ENCODE measurements around the gene DLG3.
"Not testable (repeated sequence)": the region's sequence is repeated elsewhere in the genome, so short reads cannot be mapped to it uniquely, and the experiment has no call there.

The DLG3 gene

DNA sequence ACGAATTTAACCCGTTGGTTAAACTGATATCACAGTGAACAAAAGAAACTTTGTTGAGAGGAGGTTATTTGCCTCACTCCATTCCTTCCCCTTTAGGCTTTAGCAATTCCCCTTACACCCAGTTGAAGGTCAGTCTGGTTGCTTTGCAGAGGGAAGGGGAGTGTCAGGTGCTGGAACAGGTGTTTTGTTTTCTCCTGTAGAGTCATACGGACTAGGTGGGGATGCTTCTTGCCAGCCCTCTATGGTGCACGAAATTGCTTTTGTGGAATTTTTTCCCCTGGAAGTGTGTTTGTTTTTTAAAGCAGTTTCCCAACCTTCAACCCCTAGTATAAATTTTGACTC is 33.1 kb downstream of the DLG3 start:
- no peak for DNase-seq

DNA sequence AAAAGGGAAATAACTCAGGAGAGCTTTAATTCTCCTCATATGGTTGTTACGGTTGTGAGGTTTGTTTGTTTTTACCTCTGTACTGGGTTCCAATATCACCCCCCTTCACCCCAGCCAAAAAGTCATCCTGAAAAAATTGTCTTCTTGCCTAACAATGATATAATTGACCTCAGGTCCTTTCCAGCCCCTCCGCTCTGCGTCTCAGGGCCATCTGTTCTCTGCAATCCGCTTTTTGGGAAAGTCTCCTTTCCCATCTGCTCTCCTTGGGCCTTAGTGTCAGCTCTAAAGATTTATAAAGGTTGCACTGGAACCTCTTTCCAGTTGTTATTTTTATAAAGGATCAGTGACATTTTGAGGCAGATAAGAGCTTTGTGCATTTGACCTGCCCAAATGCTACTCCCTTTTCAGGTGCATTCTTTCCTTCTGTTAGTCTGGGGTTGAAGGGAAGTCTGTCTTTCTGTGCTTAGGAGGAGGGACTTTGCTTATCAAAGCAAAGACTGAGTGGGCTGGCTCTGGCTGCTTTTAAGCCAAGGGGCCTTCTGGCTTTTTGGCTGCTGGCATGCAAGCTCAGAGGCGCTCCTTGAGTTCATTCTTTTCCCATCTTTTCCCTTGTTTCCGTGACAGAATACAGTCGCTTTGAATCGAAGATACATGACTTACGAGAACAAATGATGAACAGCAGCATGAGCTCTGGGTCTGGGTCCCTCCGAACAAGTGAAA is 34.1 kb downstream of the DLG3 start:
- DNase-seq = peak; percentile 37

DNA sequence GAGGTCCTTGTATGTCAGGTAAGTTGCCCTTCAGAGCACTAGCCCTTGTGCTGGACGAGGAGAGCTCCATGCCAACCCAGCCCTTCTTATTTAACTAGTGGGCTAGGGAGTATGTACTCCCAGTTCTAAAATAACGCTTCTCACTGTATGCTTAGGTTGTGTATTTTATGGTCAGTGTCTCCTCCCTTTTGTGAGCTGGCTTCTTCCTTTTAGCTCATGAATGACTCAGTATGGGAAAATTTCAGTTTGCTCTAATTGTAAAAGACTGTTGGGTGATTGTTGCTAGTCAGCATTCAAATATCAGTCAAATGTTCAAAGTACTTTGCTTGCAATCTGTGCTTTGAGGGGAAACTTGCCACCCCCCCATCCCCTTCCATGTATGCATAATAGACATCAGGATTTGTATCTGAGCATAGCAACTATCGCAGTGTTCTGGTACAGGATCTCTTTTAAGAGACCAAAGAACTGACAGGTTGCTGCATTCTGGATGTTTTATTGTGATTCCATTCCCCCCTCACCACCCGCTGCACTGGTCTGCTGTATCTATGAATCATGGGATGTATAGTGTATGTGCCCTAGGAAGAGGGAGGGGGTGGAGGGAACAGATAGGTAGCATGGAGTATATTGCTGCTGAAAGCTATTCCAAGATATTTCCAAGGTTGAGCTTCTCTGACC is 34.7 kb downstream of the DLG3 start:
- DNase-seq = peak; percentile 81

DNA sequence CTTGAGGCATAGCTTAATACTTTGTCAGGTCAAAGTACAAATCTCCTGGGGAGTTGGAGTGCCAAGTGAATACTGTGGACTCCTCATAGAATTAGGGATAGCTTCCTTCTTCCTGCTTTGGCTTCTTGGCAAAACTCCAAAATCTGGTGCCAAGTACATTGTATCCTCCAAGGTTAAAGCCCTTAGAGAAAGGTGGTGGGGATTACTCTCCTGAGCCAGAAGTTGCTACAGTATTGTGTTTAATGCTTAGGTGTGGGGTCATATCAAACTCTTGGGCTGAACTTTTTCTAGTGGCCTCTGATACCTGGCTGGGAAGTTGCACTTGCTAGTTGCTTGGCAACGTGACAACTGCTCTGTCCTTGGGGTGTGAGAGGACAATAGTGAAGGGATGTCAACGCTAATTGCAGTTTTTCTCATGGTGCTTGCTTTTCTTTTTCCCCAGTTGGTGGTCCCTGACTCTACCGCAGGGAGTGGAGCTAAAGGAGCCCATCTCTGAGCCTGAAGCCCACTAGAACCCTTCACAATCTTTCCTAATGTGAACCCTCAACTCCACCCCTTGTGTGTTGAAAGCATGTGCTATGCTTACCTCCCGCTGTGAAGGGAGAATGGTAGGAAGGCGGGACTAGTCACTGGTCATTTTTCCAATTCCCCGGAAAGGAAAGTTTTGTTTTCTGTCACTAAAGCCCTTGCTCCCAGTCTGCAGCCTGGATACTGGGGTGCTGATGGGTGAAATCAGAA is 35.5 kb downstream of the DLG3 start:
- peak; percentile 36 for DNase-seq

DNA sequence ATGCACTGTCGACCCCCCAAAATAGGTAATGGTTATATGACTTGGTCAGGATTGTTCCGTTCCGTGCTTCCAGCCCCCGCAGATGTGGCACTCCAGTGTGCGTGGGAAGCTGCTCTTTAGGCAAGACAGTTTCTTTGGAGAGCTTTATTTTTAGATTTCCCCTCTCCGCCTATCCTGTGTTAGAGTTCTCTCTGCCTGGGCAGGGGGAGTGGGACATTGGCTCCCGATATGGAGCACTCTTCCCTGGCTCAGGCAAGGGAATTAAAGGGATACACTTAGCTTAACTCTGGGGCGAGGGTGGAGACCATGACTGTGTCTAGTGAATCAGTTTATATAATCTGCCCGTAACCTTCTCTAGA is 36.0 kb downstream of the DLG3 start:
- no peak for DNase-seq

DNA sequence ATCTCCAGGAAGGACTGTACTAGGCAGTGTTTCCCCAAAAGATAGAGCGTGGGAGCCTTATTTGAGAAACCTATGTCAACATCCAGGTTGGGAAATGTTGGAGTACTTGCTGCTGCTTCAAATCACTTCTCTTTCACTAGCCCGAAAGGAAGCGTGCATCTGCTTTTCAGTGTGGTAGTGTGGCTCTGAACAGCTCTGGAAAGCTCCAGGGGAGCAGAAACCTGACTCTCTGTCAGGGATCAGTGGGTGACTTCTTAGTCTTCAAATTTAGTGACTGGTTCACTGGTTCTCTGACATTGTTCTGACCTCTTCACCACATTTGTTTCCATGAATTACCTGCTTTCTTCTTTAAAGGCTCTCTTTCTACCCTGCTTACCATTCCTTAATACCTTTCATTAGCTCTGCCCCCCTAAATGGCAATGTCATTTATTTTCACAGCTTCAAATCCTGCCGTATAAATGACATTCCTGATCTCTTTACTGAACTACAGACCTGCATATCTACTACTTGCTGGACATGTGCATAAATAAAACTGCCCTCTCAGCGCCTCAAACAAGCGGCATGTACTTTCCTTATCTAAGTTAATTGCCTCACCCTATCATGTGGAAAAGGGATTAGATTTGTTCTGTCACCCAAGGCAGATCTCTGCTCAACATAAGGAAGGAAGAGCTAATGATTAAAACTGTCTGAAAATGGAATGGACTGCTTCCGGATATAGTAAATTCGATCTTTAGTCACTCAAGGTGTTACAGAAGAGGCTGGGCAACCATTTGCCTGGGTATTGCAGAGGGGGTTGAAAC is 37.0 kb downstream of the DLG3 start:
- no peak for DNase-seq

DNA sequence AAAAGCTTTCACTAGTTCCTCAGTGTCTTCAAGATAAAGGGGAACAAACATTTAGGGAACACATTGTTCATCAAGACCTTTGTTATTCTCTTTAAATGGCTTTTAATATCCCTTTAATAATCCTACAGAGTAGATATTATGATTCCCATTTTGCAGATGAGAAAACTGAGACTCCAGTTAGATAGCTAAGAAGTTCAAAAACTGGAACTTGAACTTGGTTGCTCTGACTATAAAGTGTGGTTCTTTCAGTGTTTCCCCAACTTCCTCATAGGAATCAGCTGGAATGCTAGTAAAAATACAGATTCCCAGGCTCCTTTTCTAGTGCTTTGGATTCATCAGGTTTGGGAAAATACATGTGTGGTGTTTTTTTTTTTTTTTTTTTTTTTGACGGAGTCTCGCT is 37.7 kb downstream of the DLG3 start:
- no peak for DNase-seq

DNA sequence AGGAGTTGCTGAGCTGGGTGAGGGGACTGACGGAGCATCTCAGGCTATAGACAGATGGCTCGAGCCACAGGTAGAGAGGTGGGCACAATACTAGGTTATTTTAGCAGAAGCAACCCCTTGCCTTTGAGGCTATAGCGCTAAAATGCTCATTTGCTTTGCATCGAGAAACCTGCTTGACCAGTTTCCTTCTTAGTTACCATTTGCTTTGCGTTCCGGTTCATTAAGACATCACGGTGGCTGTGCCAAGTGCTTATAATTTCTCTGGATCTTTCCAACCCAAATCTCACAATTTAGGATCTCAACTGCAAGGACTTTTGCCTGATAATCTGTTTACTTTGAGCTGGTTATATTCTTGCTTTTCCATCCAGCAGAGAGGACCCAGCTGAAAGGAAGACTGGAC is 40.8 kb downstream of the DLG3 start:
- no peak for DNase-seq

DNA sequence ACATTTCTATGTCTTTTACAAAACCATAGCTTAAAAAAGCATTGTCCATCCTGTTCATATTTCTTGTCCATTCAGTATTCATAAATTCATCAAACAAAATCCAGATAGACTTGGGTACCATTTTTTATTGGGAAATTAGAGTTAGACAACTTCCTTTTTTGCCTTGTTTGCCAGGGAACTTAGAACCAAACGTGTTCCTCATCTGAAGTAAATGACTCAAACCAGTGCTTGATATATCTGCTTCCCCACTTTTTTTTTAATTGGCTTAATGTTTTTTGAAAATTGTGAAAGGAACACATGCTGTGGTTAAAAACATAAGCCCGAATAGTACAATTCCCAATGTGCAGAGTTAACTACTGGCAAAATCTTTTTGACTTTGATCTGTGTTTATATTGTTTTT is 44.2 kb downstream of the DLG3 start:
- DNase-seq = no peak

DNA sequence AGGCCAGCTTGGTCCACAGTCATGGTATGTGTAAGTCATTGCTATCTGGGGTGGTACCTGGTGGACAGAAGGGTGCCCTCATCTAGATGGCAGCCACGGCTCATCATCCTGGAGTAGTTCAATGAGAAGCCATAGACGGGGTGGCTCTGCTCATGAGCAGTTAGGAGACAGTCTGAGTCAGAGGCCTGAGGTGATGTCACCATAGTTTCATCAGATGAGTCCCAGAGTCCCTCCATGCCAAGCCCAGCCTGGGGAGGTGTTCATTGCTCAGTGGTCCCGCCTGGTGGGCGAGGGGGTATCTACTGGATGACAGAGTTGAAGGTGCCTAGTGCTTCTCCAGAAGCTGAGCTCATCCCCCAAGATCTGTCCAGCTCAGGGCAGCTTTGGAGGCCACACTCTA is 49.8 kb downstream of the DLG3 start:
- DNase-seq = no peak

DNA sequence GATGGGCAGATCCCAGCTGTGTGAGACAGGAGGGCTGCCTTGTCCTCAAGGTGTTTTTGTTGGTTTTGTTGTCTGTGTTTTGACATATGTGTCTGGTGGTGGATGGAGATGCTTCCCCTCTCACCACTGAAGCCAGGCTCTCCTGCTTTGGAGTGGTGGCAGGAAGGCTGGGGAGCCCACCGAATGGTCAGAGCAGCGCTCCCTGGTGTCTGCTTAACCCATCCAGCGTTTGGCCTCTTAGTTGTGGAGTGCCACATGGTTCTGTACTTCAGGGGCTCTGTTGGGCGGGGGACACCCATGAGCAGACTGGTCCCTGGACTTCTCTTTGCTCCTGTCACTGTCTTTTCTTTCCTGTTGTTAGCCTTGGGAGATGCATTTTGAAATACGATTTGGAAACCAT is 51.9 kb downstream of the DLG3 start:
- DNase-seq = no peak

DNA sequence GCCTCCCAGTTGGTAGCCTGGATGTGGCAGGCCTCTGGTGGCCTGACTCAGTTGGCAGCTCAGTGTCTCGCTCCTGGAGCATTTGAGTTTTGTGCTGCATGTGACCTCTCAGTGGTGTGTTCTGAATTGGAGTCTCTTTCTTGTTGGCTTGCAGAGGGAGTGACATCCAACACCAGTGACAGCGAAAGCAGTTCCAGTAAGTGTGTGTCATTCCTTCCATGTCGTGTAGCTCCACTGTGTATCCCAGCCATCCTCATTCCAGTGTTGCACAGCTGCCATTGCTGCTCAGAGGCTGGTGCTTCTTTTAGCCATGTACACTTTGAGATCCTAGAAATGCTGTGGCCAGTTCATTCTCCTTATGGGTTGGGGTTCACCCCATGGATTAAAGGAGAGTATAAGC is 52.4 kb downstream of the DLG3 start:
- DNase-seq = no peak

DNA sequence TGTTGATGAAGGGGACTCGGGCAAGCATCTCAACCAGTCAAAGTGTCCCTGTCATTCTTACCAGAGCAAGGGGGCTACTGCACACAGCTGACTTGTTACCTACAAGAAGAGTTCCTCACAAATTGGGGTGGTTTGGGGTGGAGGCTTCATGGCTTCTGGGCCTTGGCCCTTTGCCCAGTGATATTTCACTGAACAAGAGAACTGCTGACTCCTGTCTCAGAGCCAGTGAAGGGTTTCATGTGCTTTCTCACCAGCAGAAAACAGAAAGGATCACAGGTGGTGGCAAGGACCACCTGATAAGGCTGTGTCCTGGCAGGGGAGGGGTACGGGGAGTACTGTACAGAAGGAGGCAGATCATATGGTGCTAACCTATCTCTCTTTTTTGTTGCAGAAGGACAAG is 53.5 kb downstream of the DLG3 start:
- no peak for DNase-seq

DNA sequence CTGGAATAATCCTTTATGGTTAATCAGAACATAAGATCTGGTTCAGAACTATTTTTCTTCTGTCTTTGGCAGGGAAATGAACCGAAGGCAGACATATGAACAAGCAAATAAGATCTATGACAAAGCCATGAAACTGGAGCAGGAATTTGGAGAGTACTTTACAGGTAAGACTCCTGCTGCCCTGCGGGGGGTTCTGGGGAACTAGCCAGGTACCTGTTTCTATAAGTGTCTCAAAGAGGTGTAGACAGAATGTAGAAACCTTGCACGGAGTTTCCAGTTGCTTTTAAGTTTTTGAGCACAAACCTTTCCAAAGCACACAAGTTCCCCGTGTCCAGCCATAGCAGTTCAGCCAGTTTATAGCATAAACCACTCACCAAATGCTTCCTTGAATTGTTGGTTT is 56.2 kb downstream of the DLG3 start:
- no peak for DNase-seq

DNA sequence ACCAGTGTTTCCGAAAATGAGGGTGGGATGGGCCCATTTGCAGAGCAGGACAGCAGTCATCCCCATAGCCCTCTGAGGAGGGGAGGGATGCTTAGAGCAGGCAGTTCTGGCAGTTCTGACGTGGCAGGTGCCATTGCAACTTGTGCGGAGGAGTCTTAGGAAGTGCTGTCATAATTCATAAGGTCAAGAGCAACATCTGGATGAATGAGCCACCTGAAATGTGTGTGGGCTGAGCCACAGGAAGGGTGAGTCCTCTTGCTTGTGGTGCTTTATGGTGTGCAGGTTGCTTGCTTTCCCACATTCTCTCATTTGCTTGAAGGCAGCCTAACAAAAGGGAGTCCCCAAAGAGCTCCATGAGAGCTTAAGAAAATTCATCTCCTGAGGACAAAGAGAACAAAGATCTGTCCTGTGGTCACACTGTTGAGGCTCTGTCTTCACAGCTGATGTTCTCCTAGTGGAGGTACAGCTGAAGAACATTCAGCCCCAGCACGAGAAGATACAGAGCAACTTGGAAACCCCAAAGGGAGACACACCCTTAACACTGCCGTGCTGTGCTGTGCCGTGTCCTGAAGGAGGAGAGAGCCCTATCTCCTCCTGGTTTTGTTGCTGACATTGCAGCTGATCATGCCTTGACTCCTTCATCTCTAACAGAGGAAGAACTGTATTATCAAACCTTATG is 60.3 kb downstream of the DLG3 start:
- no peak for DNase-seq

DNA sequence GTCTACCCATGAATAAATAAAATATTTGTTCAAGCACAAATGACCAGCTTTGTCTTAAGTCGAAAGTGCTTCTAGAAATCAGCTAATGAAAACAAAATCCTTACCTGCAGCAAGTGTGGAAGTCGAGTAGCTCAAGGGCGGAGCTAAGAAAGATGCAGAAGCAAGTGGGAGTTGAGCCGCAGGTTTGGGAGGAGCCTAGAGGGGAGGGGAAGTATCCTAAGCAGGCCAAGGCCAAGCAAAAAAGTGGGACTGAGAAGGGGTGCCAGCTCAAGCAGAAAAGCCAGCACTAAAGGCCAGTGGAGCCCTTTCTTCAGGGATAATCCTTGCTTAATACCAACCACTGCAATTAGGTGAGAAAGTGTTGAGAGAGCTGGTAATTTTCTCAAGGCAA is 60.8 kb downstream of the DLG3 start:
- DNase-seq = no peak

DNA sequence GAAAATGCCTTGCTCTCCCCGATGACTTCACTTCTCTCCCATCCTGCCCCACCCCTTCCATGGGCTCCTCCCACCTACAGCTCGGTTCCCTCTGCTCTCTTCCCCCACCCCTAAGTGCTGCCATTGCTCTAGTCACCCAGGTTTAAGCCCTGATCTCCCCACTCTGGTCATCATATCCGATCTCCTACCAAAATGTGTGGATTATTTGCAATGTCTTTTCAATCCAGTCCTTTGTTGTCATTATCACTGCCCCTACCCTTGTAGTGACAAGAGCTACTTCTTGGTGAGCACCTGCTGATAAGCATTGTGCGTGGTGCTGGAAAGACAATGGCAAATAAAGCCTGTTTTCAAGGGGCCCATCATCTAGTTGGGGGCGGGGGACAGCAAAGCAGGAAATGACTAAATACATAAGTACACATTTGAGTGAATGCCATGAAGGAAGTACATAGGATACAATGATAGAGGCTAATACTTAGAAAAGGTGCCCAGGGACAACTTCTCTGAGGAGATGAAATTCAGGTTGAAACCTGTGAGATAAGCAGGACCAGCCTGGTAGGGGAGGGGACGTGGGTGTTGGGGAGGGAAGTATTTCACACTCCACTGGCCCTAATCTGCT is 63.8 kb downstream of the DLG3 start:
- peak; percentile 22 for DNase-seq

DNA sequence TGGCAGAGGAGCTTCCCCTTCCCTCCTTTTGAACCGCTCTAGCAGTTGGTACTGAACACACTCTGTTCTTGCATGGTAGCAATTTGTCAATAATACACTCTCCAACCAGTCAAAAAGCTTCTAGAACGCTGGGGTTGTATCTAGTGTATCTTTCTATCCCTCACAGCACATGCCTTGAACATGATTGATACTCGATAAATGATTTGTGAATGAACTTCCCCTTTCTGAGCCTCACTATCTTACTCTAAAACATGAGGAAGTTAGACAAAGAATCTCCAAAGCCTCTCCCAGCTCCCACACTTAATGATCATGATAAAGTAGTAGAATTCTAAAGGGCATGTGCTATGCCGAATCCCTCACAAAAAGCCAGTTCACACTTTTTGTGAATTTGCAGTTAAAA is 64.4 kb downstream of the DLG3 start:
- no peak for DNase-seq

DNA sequence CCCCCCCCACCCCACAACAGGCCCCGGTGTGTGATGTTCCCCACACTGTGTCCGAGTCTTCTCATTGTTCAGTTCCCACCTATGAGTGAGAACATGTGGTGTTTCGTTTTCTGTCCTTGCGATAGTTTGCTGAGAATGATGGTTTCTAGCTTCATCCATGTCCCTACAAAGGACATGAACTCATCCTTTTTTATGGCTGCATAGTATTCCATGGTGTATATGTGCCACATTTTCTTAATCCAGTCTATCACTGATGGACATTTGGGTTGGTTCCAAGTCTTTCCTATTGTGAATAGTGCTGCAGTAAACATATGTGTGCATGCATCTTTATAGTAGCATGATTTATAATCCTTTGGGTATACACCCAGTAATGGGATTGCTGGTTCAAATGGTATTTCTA is 70.6 kb downstream of the DLG3 start:
- not testable (repeated sequence) for DNase-seq

DNA sequence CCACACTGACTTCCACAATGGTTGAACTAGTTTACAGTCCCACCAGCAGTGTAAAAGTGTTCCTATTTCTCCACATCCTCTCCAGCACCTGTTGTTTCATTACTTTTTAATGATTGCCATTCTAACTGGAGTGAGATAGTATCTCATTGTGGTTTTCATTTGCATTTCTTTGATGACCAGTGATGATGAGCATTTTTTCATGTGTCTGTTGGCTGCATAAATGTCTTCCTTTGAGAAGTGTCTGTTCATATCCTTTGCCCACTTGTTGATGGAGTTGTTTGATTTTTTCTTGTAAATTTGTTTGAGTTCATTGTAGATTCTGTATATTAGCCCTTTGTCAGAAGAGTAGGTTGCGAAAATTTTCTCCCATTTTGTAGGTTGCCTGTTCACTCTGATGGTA is 71.1 kb downstream of the DLG3 start:
- not testable (repeated sequence) for DNase-seq

DNA sequence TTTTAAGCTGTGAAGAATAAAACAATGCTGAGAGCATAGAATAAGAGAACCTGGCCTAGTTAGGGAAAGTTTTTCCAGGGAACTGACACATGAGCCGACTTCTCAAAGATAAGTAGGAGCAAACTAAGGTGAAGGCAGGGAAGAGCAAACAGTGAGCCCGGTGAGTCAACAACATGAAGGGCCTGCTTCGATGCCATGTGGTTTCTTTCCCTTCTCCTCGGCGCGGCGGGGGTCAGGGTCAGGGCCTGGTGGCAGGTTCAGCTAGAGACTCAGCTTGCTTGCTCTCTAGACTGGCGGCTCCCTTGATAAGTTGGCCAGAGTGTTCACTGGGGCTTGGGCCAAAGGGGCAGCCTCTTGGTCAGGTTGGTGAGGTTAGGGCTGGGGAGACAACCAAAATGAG is 81.1 kb downstream of the DLG3 start:
- DNase-seq = no peak

DNA sequence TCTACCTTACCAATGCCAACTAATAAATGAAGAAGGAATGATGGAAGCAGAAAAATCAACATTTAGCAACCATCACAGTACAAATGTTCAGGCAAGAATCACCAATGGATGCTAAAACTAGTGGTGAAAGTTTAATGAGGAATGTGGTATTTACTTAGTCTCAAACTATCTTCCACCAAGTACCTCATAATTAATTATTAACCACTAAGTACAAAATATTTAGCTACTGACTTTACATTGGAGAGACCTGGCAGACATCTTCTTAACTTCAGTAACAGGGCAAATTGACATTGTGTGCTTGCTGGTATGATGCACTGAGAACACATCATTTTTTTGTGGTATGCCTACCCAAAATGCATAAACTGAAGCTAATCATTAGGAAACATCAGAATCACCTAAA is 82.4 kb downstream of the DLG3 start:
- no peak for DNase-seq

All from HCEC 1CT (cell line).